Measurements from ENCODE around the gene CABP7.

GRCh38 chr22:29722151-29722550, 2.3 kb downstream of the CABP7 start:
- TF ChIP-seq POLR2A (IDR thresholded peaks at IDR 0.05; ENCODE audit: low read depth, low read length) (no peak), TAF1 (IDR thresholded peaks at IDR 0.05; ENCODE audit: borderline replicate concordance, low read depth, low read length) (no peak), POLR2AphosphoS5 (IDR thresholded peaks at IDR 0.05; ENCODE audit: low read depth, low read length) (no peak)

Measured in GM12892 (cell line).